OCI-LY3 (cell line): Measurements from ENCODE around the gene PTPRD.

Experiments
- H2AFZ ChIP-seq: fragments of 200-600, 300-600 bp; shearing (Covaris generic); 2 replicates; pipeline ENCODE4 v1.6.0; 2014; ENCODE audit warnings: antibody characterized with exemption, low read depth, low read length
- H3K27ac ChIP-seq: fragments of 200-600, 300-600 bp; sonication (generic); 2 replicates; pipeline ENCODE4 v1.5.1; 2014; ENCODE audit warnings: mild to moderate bottlenecking, low read length, moderate library complexity, mixed read lengths
- H3K27me3 ChIP-seq: fragments of 200-600, 300-600 bp; sonication (generic); 2 replicates; pipeline ENCODE4 v1.6.1; 2014; ENCODE audit warnings: low read depth, low read length, mixed read lengths
- H3K36me3 ChIP-seq: fragments of 200-600, 300-600 bp; sonication (generic); replicated peaks from 2 replicates; pipeline ENCODE3; 2014; ENCODE audit warnings: low read depth, low read length, mixed read lengths
- H3K4me1 ChIP-seq: fragments of 300-600, 200-600 bp; sonication (generic); 2 replicates; pipeline ENCODE4 v1.6.1; 2014; ENCODE audit warnings: low read length, mixed read lengths
- H3K4me2 ChIP-seq: fragments of 200-600, 300-600 bp; sonication (generic); 2 replicates; pipeline ENCODE4 v1.6.1; 2014; ENCODE audit warnings: low read length, mixed read lengths
- H3K4me3 ChIP-seq: fragments of 300-600, 200-600 bp; sonication (generic); 2 replicates; pipeline ENCODE4 v1.5.1; 2014; ENCODE audit warnings: antibody characterized with exemption, mild to moderate bottlenecking, low read length, moderate library complexity
- H3K79me2 ChIP-seq: fragments of 300-600, 200-600 bp; shearing (Covaris generic); 2 replicates; pipeline ENCODE4 v1.6.1; 2014; ENCODE audit warnings: mild to moderate bottlenecking, low read length, mixed read lengths
- H3K9ac ChIP-seq: fragments of 300-600, 200-600 bp; shearing (Covaris generic); 2 replicates; pipeline ENCODE4 v1.6.0; 2014; ENCODE audit warnings: mild to moderate bottlenecking, low read length, moderate library complexity
- H3K9me3 ChIP-seq: fragments of 200-600, 300-600 bp; shearing (Covaris generic); 2 replicates; pipeline ENCODE4 v1.6.1; 2014; ENCODE audit warnings: low read length, mixed read lengths; ENCODE audit not compliant: insufficient read depth
- H4K20me1 ChIP-seq: fragments of 200-600, 300-600 bp; sonication (generic); 2 replicates; pipeline ENCODE4 v1.6.1; 2016; ENCODE audit warnings: low read length, mixed read lengths; ENCODE audit not compliant: insufficient read depth
- CTCF ChIP-seq: fragments of 200-600, 300-600 bp; sonication (generic); IDR thresholded peaks from 2 replicates; pipeline ENCODE4 v1.5.1; 2014; ENCODE audit warnings: antibody characterized with exemption, low read length, low read depth
- EZH2phosphoT487 ChIP-seq: fragments of 200-600 bp; shearing (Covaris generic); IDR thresholded peaks from 2 replicates; pipeline ENCODE4 v1.6.1; 2018; ENCODE audit warnings: antibody characterized with exemption, mixed run types, low read depth

Gene PTPRD

GRCh38 chr9:8745347-8745746 is 1867.5 kb downstream of the PTPRD start:
- Histone ChIP-seq H3K9me3 (no peaks in the 10 kb centered on the region), H3K4me2 (no peak overlapping the region)
- TF ChIP-seq EZH2phosphoT487 (no peak), CTCF (no peak)

GRCh38 chr9:8738945-8739344 is 1873.9 kb downstream of the PTPRD start:
- no peak overlapping the region for H3K4me3 ChIP-seq
- no peaks in the 10 kb centered on the region for H3K27me3 ChIP-seq
- no peaks in the 10 kb centered on the region for H3K4me1 ChIP-seq
- no peak overlapping the region for H3K27ac ChIP-seq
- TF ChIP-seq CTCF (no peak), EZH2phosphoT487 (no peak)
- no peaks in the 10 kb centered on the region for H3K36me3 ChIP-seq
- H2AFZ ChIP-seq: no peak overlapping the region
- no peaks in the 10 kb centered on the region for H4K20me1 ChIP-seq
- H3K9ac ChIP-seq: no peak overlapping the region
- H3K9me3 ChIP-seq: no peaks in the 10 kb centered on the region
- no peaks in the 10 kb centered on the region for H3K79me2 ChIP-seq
- H3K4me2 ChIP-seq: no peak overlapping the region

More at GRCh38 chr9:8745347-8745746, 1867.5 kb downstream of the PTPRD start:
- H3K9ac ChIP-seq: no peak overlapping the region
- no peaks in the 10 kb centered on the region for H4K20me1 ChIP-seq
- H3K4me1 ChIP-seq: no peaks in the 10 kb centered on the region
- H3K27ac ChIP-seq: no peak overlapping the region
- no peak overlapping the region for H2AFZ ChIP-seq
- no peaks in the 10 kb centered on the region for H3K36me3 ChIP-seq
- H3K79me2 ChIP-seq: no peaks in the 10 kb centered on the region
- no peaks in the 10 kb centered on the region for H3K27me3 ChIP-seq
- no peak overlapping the region for H3K4me3 ChIP-seq

DNA sequence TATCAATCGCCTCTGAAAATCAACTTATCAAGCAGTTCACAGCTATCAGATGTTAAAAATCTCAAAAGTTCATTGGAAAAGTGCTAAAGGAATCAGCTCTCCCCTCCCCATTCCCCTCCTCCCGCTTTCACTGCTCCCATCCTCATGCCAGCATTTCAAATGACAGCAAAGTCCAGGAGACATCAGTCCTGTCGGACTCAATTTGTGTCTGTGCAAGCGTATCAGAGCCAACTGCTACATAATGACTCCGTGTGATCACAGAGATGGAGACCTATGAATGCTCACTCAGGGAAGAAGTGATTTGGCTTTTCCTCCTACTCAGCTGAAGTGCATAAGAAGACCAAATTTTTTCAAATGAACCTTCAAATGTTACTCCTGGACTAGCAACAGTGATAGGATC is 1876.0 kb downstream of the PTPRD start:
- Histone ChIP-seq H3K4me1 (no peaks in the 10 kb centered on the region), H3K36me3 (no peaks in the 10 kb centered on the region), H2AFZ (no peak overlapping the region), H3K9me3 (no peaks in the 10 kb centered on the region), H3K4me2 (no peak overlapping the region), H4K20me1 (no peaks in the 10 kb centered on the region), H3K79me2 (no peaks in the 10 kb centered on the region), H3K27me3 (no peaks in the 10 kb centered on the region), H3K9ac (no peak overlapping the region), H3K27ac (no peak overlapping the region), H3K4me3 (no peak overlapping the region)
- TF ChIP-seq EZH2phosphoT487 (no peak), CTCF (no peak)

- Histone ChIP-seq H3K79me2 (no peaks in the 10 kb centered on the region), H3K9me3 (no peaks in the 10 kb centered on the region)
Observed at GRCh38 chr9:8734760-8735159, 1878.0 kb downstream of the PTPRD start.

More at GRCh38 chr9:8734760-8735159, 1878.0 kb downstream of the PTPRD start:
- TF ChIP-seq CTCF (no peak), EZH2phosphoT487 (no peak)
- Histone ChIP-seq H2AFZ (no peak overlapping the region), H4K20me1 (no peaks in the 10 kb centered on the region), H3K4me2 (no peak overlapping the region), H3K27me3 (no peaks in the 10 kb centered on the region), H3K9ac (no peak overlapping the region), H3K4me1 (no peaks in the 10 kb centered on the region), H3K4me3 (no peak overlapping the region), H3K27ac (no peak overlapping the region), H3K36me3 (no peaks in the 10 kb centered on the region)
